GM23338 (cell line): ENCODE data around the gene NEU1. TPM values are rescaled to one million over a fixed set of nuclear protein-coding genes. Genes with fewer than 3 reads are reported as not detected.

ENCODE experiments used
- ATAC-seq: fragments of 200-7000 bp; cut with Tn5 transposase; 3 replicates; pipeline ENCODE4 v1.9.1; 2020
- DNase-seq: peaks from one replicate; pipeline ENCODE4 v3.0.0-alpha.2; 2015; ENCODE audit warnings: low spot score
- H2AFZ ChIP-seq: fragments of 200-600 bp; sonication (generic); 2 replicates; pipeline ENCODE4 v1.8.0; 2016; ENCODE audit warnings: antibody characterized with exemption, mild to moderate bottlenecking, moderate library complexity
- H3F3A ChIP-seq: fragments of 200-600 bp; sonication (generic); replicated peaks from 2 replicates; pipeline ENCODE4 v1.8.0; 2017; ENCODE audit warnings: antibody characterized with exemption, mixed run types, low read depth
- H3K27ac ChIP-seq: fragments of 200-600 bp; sonication (generic); 2 replicates; pipeline ENCODE4 v1.6.1; 2016; ENCODE audit warnings: low read depth
- H3K27me3 ChIP-seq: fragments of 200-600 bp; sonication (generic); 2 replicates; pipeline ENCODE4 v1.8.0; 2016; ENCODE audit warnings: mild to moderate bottlenecking, mixed run types, moderate library complexity; ENCODE audit not compliant: insufficient read depth
- H3K36me3 ChIP-seq: fragments of 200-600 bp; sonication (generic); 2 replicates; pipeline ENCODE4 v1.8.0; 2016; ENCODE audit warnings: mild to moderate bottlenecking; ENCODE audit not compliant: insufficient read depth
- H3K4me1 ChIP-seq: fragments of 200-600 bp; sonication (generic); 2 replicates; pipeline ENCODE4 v1.8.0; 2016; ENCODE audit warnings: mild to moderate bottlenecking, moderate library complexity; ENCODE audit not compliant: insufficient read depth
- H3K4me2 ChIP-seq: fragments of 200-600 bp; sonication (generic); 2 replicates; pipeline ENCODE4 v1.7.1; 2017; ENCODE audit warnings: mixed run types
- H3K4me3 ChIP-seq: fragments of 200-600 bp; sonication (generic); 2 replicates; pipeline ENCODE4 v1.6.1; 2016; ENCODE audit warnings: mixed run types
- H3K79me2 ChIP-seq: fragments of 200-600 bp; sonication (generic); replicated peaks from 2 replicates; pipeline ENCODE4 v1.8.0; 2017; ENCODE audit warnings: mild to moderate bottlenecking; ENCODE audit not compliant: insufficient read depth
- H3K9me2 ChIP-seq: fragments of 200-600 bp; sonication (generic); 2 replicates; pipeline ENCODE4 v1.8.0; 2017; ENCODE audit not compliant: insufficient read depth
- H4K20me1 ChIP-seq: fragments of 200-600 bp; sonication (generic); replicated peaks from 2 replicates; pipeline ENCODE4 v1.8.0; 2017; ENCODE audit warnings: mild to moderate bottlenecking; ENCODE audit not compliant: insufficient read depth
- H3K27ac Mint-ChIP-seq: 2 replicates; pipeline ENCODE4 v1.8.0; 2020; ENCODE audit warnings: inconsistent platforms, mild to moderate bottlenecking, moderate library complexity, mixed read lengths
- H3K27me3 Mint-ChIP-seq: 3 replicates; pipeline ENCODE4 v1.8.0; 2022; ENCODE audit warnings: low read depth, mild to moderate bottlenecking, moderate library complexity, mixed read lengths, inconsistent platforms; ENCODE audit not compliant: insufficient read depth, poor library complexity
- H3K36me3 Mint-ChIP-seq: 3 replicates; pipeline ENCODE4 v1.8.0; 2021; ENCODE audit warnings: low read depth, mild to moderate bottlenecking, inconsistent platforms, moderate library complexity, mixed read lengths
- H3K4me1 Mint-ChIP-seq: 3 replicates; pipeline ENCODE4 v1.8.0; 2020; ENCODE audit warnings: mild to moderate bottlenecking, inconsistent platforms, mixed read lengths
- H3K4me3 Mint-ChIP-seq: 3 replicates; pipeline ENCODE4 v1.8.0; 2021; ENCODE audit warnings: moderate library complexity, mild to moderate bottlenecking, inconsistent platforms, mixed read lengths
- H3K9me3 Mint-ChIP-seq: 3 replicates; pipeline ENCODE4 v1.8.0; 2020; ENCODE audit warnings: moderate library complexity, mild to moderate bottlenecking, inconsistent platforms, mixed read lengths
- CREB1 ChIP-seq: fragments of 250-450 bp; sonication (Bioruptor Pico); IDR thresholded peaks from 2 replicates; pipeline ENCODE4 v1.5.0; 2020; ENCODE audit warnings: low read depth, mild to moderate bottlenecking, moderate library complexity
- EZH2 ChIP-seq: fragments of 200-600 bp; sonication (generic); IDR thresholded peaks from one replicate; pipeline ENCODE4 v1.8.0; 2017; ENCODE audit warnings: antibody characterized with exemption, mild to moderate bottlenecking, low read depth; ENCODE audit not compliant: unreplicated experiment
- EZH2phosphoT487 ChIP-seq: fragments of 200-600 bp; sonication (generic); IDR thresholded peaks from one replicate; pipeline ENCODE4 v1.8.1; 2018; ENCODE audit warnings: antibody characterized with exemption; ENCODE audit not compliant: unreplicated experiment
- JUNB ChIP-seq: IDR thresholded peaks from one replicate; pipeline ENCODE4 v1.6.1; 2016; ENCODE audit warnings: antibody characterized with exemption; ENCODE audit not compliant: unreplicated experiment
- NANOG ChIP-seq: IDR thresholded peaks from 2 replicates; pipeline ENCODE4 v1.6.1; 2016; ENCODE audit warnings: antibody characterized with exemption, borderline replicate concordance
- POLR2AphosphoS5 ChIP-seq: IDR thresholded peaks from 2 replicates; pipeline ENCODE4 v1.6.1; 2016; ENCODE audit warnings: antibody characterized with exemption, low read depth
- STAT1 ChIP-seq: IDR thresholded peaks from one replicate; pipeline ENCODE4 v1.6.1; 2016; ENCODE audit warnings: antibody characterized with exemption; ENCODE audit not compliant: unreplicated experiment
- ZNF114 ChIP-seq: fragments of 250-450 bp; sonication (Bioruptor Pico); IDR thresholded peaks from 2 replicates; pipeline ENCODE4 v1.5.0; 2020; ENCODE audit warnings: mild to moderate bottlenecking, moderate library complexity
- ZNF331 ChIP-seq: fragments of 250-450 bp; sonication (Bioruptor Pico); IDR thresholded peaks from 2 replicates; pipeline ENCODE4 v1.5.0; 2020; ENCODE audit warnings: low read depth, mild to moderate bottlenecking, moderate library complexity
- polyA plus RNA-seq: library from polyadenylated mRNA; unstranded; fragments of >200 nt; fragmentation: Nextera tagmentation; extraction: Ambion mirVana; gene quantifications from 2 replicates; pipeline ENCODE4 v1.2.1, GENCODE V29; 2016
- total RNA-seq: library from RNA; depleted of rRNA; stranded (reverse); fragments of >200 nt; shearing (Covaris generic); gene quantifications from 2 replicates; pipeline ENCODE4 v1.2.3, GENCODE V29; 2014
- TF ChIP-seq, protein P1 (sequence below): IDR thresholded peaks from one replicate; pipeline ENCODE4 v1.6.1; 2018; ENCODE audit warnings: antibody characterized with exemption; ENCODE audit not compliant: unreplicated experiment
- TF ChIP-seq, protein P2 (sequence below): IDR thresholded peaks from 2 replicates; pipeline ENCODE4 v1.6.1; 2016; ENCODE audit warnings: antibody characterized with exemption
- TF ChIP-seq, protein P3 (sequence below), 2 experiments: fragments of 200-600 bp in 1 of 2; sonication (generic) in 1 of 2; conservative IDR thresholded peaks; 2 replicates each; pipeline versions ENCODE4 v1.5.1 to v1.6.1; 2016 to 2017; ENCODE audit warnings: antibody characterized with exemption in 2 of 2, low read depth in 2 of 2, mild to moderate bottlenecking in 2 of 2, moderate library complexity in 1 of 2

The NEU1 gene
- total and polyA plus RNA-seq, 2 experiments from 2014 or later: 31.4 to 47.4 TPM

DNA sequence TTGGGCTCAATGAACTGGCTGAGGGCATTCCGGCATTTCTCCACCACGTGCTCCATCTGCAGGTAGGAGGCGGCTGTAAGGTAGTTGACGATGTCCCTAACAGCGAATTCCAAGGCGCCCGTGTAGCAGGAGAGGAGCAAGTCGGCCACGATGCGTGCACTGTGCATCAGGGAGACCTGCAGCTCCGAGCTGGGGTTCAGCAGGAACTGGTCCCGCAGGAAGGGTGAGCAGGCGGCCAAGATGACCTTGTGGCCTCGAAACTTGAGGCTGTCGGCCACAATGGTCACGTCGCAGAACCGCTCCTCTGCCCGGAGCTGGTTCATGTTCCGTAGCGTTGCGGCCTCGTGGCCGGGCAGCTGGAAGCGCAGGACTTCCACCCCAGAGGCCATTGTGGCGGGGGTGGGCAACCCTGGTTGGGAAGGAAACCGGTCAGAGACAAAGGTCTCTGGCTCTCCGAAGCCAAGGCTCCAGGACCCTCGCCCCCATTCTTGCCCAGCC, 38.3 kb upstream of the NEU1 start (continued):
- TF ChIP-seq, protein P1, sequence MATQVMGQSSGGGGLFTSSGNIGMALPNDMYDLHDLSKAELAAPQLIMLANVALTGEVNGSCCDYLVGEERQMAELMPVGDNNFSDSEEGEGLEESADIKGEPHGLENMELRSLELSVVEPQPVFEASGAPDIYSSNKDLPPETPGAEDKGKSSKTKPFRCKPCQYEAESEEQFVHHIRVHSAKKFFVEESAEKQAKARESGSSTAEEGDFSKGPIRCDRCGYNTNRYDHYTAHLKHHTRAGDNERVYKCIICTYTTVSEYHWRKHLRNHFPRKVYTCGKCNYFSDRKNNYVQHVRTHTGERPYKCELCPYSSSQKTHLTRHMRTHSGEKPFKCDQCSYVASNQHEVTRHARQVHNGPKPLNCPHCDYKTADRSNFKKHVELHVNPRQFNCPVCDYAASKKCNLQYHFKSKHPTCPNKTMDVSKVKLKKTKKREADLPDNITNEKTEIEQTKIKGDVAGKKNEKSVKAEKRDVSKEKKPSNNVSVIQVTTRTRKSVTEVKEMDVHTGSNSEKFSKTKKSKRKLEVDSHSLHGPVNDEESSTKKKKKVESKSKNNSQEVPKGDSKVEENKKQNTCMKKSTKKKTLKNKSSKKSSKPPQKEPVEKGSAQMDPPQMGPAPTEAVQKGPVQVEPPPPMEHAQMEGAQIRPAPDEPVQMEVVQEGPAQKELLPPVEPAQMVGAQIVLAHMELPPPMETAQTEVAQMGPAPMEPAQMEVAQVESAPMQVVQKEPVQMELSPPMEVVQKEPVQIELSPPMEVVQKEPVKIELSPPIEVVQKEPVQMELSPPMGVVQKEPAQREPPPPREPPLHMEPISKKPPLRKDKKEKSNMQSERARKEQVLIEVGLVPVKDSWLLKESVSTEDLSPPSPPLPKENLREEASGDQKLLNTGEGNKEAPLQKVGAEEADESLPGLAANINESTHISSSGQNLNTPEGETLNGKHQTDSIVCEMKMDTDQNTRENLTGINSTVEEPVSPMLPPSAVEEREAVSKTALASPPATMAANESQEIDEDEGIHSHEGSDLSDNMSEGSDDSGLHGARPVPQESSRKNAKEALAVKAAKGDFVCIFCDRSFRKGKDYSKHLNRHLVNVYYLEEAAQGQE: no peak
- TF ChIP-seq STAT1 (no peak), EZH2 (no peak), ZNF331 (CRISPR knock-in tag) (no peak), ZNF114 (CRISPR knock-in tag) (no peak), CREB1 (CRISPR knock-in tag) (no peak), EZH2phosphoT487 (no peak), POLR2AphosphoS5 (no peak; the same call in 1 of the 2 replicates), NANOG (no peak)

DNA sequence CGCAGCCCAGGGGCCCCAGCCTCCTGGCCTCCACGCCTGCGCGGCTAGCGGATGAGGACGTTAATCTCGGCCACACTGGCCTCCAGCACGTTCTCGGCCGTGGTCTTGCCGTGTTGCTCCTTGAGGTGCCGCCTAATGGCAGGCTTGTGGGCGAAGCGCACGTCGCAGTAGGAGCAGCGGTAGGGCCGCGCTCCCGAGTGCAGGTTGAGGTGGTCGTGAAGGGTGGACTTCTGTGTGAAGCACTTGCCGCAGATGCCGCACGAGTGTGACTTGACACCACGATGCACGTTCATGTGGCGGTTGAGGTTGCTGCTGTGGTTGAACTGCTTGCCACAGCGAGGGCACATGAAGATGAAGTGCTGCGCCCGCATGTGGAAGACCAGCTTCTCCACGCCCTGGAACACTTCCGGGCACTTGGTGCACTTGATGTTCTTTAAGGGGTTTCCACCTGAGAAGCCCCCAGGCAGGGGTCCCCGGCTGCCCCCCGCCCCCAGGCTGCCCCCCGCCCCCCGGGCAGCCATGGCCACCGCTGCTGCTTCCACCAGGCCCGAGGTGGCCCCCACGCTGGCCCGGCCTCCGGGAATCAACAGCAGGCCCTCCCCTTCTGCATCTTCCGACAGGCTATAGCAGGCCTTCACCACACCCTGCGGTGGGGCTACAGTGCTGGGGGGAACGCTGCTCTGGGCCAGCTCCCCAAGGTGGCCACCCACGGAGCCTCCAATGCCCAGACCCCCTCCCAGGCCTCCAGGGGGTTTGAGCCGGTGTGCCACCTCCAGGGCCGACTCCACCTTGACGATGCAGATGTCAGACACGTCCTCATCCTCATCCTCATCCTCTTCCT, 37.5 kb upstream of the NEU1 start:
- Histone ChIP-seq H3K4me2 (no peak overlapping the region; the same call in 1 of the 2 replicates), H3K4me3 (no peak overlapping the region)
- H3K9me3 Mint-ChIP-seq: no peaks in the 10 kb centered on the region

More for the DNA sequence above, 37.5 kb upstream of the NEU1 start:
- H3K36me3 ChIP-seq: peaks cover 10% of the 10 kb centered on the region
- H3F3A ChIP-seq: peaks cover 17% of the 10 kb centered on the region; the same call in 1 of the 2 replicates
- Mint-ChIP-seq H3K27ac (no peak overlapping the region), H3K4me3 (peak overlapping the region; percentile 23; the same call in 2 of the 3 replicates), H3K36me3 (peaks cover 37% of the 10 kb centered on the region), H3K4me1 (peaks cover 31% of the 10 kb centered on the region), H3K27me3 (peaks cover 23% of the 10 kb centered on the region)
- TF ChIP-seq NANOG: no peak
- no peak for TF ChIP-seq EZH2
- TF ChIP-seq, protein P2, sequence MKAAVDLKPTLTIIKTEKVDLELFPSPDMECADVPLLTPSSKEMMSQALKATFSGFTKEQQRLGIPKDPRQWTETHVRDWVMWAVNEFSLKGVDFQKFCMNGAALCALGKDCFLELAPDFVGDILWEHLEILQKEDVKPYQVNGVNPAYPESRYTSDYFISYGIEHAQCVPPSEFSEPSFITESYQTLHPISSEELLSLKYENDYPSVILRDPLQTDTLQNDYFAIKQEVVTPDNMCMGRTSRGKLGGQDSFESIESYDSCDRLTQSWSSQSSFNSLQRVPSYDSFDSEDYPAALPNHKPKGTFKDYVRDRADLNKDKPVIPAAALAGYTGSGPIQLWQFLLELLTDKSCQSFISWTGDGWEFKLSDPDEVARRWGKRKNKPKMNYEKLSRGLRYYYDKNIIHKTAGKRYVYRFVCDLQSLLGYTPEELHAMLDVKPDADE: no peak
- TF ChIP-seq, protein P3, sequence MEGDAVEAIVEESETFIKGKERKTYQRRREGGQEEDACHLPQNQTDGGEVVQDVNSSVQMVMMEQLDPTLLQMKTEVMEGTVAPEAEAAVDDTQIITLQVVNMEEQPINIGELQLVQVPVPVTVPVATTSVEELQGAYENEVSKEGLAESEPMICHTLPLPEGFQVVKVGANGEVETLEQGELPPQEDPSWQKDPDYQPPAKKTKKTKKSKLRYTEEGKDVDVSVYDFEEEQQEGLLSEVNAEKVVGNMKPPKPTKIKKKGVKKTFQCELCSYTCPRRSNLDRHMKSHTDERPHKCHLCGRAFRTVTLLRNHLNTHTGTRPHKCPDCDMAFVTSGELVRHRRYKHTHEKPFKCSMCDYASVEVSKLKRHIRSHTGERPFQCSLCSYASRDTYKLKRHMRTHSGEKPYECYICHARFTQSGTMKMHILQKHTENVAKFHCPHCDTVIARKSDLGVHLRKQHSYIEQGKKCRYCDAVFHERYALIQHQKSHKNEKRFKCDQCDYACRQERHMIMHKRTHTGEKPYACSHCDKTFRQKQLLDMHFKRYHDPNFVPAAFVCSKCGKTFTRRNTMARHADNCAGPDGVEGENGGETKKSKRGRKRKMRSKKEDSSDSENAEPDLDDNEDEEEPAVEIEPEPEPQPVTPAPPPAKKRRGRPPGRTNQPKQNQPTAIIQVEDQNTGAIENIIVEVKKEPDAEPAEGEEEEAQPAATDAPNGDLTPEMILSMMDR (conservative IDR thresholded peaks at IDR 0.05; ENCODE audit: low read depth in 2 of 2): no peak
- TF ChIP-seq EZH2phosphoT487: no peak
- TF ChIP-seq JUNB: no peak
- TF ChIP-seq POLR2AphosphoS5: no peak
- no peak for TF ChIP-seq ZNF114 (CRISPR knock-in tag)
- H2AFZ ChIP-seq: no peak overlapping the region
- H3K27me3 ChIP-seq: no peaks in the 10 kb centered on the region
- peaks cover 13% of the 10 kb centered on the region; the same call in 1 of the 2 replicates for H3K4me1 ChIP-seq
- peaks cover 15% of the 10 kb centered on the region; the same call in 1 of the 2 replicates for H3K79me2 ChIP-seq
- ATAC-seq (no peak), DNase-seq (no peak)
- H4K20me1 ChIP-seq: peaks cover 5% of the 10 kb centered on the region; the same call in 1 of the 2 replicates
- H3K27ac ChIP-seq: no peak overlapping the region
- H3K9me2 ChIP-seq: no peaks in the 10 kb centered on the region
